Endometrium (tissue), 2 donors: ENCODE data around the gene ANK3.
"Not testable (repeated sequence)": the region's sequence is repeated elsewhere in the genome, so short reads cannot be mapped to it uniquely, and the experiment has no call there.

Experiments
- FAIRE-seq: peaks from 2 replicates; lab custom pipeline; 2012; peaks lifted over from hg19 to GRCh38; lab: Jason Lieb, UNC
- donor health status: control.
- donor health status: control.

ANK3 gene

DNA sequence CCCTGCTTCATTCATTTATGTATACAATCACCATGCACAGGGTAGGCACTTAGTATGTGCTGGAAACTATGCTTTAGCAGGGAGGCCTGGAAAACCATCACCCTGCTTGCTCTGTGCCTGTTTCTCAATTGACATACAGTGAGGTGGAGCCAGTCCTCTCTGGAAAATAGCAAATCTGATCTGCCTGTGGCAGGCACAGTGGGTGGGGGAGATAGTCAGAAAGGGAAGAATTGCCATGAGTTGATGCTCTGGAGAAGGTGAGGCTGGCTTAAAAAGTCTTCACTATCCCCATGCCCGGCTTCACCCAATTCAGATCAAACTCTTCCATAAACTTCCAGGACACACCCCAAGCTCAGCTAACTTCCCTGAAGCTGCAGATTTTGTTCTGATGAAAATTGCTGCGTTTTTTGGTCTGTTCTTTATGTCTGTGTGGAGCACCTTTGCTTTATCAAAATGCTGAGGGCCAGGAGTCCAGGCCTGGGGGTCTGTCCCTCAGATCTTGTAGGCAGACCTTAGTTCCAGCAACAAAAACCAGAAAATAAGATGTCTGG is 84.8 kb downstream of the ANK3 start:
- FAIRE-seq, result no peak

DNA sequence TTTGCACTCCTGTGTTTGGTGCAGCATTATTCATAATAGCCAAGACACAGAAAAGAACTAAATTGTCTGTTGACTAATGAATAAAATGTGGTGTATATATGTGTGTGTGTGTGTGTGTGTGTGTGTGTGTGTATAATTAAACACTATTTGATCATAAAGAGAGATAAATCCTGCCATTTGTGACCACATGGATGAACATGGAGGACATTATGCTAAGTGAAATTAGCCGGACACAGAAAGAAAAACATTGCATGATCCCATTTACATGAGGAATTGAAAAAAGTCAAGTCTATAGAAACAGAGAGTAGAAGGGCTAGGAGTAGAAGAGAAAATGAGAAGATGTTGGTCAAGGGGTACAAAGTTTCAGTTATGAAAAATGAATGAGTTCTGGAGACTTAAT is 85.9 kb downstream of the ANK3 start:
- FAIRE-seq, result no peak

DNA sequence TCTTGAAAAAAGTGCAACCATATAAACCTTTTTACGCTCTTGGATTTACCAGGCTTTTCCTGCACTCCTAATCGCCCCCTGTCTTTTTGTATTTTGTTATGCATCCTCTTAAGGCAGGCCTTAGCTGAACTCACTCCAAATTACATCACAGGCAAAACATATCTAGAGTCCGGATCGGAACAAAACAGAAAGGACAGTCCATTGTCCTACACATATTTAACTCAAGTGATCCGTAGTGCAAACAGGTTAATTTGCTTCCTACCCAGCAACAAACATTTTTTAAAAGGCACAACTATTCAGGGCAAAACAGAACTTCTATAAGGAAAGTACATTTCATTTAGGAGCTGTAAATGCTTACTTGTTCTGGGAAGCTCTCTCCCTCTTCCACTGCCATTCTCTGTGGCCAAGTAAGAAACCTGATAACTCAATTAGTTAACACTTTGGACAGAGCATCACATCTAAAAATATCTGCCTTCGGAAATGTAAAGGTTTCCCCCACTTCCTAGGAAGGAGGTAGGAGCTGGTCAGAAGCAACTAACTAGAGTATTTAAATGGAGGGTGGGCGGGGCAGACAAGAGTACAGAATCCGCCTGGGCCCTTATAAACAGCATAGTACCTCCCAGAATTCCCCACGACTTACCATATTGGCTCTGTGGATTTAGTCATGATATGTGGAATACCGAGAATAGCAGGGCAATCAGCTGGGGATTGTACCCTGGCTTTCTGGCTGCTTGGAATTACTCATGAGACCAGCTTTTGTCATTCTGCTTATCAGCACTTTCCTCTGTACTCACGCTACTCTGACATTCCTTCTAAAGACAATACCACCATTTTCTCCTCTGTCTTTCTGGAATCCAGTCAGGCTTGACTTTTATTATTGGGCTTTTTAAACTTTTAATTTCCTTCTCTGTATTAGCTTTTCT is 89.5 kb downstream of the ANK3 start:
- no peak for FAIRE-seq

DNA sequence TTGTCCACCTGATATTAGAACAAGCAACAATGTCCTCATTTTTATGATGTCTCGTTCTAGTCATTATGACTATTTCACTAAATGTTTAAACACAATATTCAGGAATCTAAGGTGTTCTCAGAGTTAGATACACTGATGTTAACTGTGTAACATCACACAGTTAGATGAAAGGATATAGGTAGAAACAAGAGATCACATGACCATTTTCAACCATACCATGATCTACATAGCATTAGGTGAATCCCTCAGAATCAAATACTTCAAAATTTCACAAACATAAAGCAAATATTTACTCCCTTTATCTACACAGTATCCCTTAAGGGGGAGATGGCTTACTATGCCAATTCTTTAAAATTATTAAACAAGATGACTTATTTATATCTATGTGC is 90.3 kb downstream of the ANK3 start:
- FAIRE-seq, result no peak

DNA sequence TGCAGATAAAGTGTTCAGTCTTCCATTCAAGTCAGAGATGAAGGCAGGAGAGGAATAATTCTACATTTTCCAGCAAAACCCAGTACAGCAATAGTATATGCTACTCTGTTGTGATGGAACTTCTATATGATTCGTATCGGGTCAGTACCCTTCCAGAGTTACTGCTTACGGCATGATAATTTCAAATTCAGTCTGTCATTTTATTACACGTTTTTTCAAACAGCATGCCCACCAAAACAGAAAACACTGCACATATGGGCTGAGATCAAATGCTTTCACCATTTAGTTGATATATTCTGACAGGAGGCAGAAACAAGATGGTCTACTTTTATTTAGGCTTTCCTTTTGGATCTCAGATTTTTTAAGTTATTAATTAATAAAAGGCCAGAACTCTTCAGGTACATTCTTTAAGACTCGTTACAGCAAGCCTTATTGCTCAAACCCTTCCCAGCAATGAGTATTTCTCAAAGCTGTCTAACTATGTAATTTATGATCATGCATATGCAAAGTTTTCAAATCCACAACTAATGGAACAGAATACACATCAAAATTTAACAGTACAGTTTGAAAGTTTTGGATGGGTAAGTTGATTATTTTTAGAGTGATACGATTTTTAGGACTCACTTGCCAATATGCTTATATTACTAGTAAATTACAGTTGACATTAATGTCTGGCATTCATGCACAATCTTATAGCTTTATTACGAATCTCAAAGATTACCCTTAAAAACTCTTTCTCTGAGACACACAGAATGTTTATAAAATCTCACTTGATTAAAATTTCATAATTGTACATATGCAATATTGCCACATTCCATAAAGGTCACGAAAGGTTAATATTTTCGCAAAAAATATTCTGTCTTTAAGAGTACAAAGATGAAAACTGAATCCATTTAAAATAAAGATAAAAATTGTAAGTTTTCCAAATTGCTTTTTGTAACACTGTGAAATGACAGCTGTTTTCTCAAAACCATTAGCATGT is 91.0 kb downstream of the ANK3 start:
- FAIRE-seq, result peak; percentile 23

DNA sequence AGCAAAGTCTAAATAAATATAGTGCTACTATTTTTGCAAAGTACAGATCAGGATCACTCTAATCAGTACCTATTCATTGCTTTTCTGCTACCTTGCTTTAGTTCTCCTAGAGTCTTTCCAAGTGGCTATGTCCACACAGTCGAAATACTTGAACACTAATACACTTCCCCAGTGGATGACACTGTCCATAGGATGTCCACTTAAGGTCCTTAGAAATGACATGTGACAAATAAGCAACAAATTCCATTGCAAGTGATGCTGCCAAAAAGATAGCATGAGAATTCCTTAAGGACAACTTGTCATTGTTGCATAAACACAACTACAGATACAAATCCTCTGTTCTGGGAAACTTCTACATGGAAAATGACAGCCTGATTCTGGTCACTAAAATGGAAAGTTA is 93.6 kb downstream of the ANK3 start:
- no peak for FAIRE-seq

DNA sequence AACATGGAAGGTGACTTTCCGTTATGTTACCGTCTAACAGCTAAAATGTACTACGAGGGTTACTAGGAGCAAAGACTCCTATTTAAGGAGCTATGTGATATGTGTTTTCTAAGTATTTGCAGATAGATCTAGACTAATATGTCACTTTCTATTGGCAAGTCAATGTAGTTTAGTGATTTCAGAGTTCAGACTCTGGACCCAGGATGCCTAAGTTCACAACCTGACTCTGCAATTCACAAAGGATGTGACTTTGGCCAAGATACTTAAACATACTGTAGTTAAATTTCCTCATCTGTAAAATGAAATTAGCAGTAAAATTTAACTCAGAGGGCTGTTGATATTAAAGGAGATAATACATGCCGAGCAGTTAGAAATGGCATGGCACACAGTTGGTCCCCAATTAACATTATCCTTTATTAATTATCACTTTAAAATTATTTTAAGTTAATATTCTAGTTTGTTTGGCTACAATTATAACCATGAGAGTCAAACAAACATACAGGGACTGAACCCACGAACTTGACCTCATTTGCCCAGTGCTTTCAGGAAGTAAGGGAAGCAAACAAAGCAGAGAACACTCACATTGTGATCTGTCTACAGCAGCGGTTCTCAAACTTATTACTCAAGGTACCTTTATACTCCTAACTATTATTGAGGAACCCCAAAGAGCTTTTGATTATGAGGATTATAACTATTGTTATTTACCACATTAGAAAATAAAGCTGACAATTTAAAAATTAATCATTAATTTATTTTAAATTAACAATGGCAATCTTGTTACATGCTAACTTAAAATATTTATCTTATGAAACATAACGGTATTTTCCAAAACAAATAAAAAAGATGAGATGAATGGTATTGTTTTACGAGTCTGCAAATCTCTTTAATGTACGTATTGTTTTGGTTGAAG is 94.4 kb downstream of the ANK3 start:
- FAIRE-seq, result no peak

DNA sequence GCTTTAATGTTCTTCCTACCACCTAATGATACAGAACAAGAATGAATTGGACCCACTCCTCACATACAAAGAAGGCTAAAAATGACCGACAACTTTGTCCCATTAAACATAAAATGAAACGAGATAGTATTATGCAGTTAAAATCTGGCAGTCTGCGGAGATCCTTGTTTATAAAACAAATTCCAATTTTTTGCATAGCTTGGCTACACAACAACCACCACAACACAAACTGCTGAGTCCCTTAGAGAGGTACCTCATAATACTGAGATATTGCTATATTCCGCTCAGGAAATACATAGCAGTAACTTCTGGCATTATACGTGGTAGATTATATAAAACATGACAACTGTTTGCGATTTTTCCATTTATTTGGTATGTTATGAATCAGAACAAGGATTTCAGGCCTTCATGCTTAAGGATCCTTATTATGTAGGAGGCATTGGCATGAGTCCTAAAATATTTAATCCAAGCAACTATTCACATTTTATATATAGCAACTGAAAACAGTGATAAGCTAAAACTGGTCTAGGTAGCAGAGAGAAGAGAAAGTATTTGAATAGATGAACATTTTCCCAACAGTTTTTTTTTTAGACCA is 96.0 kb downstream of the ANK3 start:
- FAIRE-seq, result no peak

DNA sequence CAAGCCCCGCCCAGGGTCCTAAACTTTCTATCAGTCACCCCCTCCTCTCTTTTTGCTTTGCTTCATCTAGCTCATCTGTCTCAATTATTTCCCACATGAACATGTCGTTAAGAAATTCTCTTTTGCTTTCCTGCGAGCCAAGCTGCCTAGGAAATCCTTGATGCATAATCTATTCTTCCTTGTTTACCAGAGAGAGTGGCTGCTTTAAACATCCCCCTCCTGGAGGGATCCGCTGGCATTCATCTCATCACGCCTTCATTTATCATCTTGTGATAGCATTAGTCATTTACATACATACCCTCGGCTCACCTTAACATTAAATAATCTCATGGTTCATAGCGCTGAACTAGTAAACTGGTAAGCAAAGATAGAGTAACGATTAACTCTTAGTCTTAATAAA is 96.7 kb downstream of the ANK3 start:
- FAIRE-seq, result no peak

DNA sequence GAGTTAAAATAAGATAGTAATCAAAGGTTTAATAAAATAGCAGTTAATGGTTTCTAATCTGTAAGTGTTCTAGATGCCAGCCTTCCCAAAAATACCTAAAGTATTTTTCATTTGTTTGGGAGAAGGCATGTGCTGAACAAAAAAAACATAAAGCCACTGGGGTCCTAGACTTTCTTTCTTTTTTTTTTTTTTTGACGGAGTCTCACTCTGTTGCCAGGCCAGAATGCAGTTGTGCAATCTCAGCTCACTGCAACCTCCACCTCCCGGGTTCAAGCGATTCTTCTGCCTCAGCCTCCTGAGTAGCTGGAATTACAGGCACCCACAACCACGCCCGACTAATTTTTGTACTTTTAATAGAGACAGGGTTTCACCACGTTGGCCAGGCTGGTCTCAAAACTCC is 97.1 kb downstream of the ANK3 start:
- FAIRE-seq, result not testable (repeated sequence)

DNA sequence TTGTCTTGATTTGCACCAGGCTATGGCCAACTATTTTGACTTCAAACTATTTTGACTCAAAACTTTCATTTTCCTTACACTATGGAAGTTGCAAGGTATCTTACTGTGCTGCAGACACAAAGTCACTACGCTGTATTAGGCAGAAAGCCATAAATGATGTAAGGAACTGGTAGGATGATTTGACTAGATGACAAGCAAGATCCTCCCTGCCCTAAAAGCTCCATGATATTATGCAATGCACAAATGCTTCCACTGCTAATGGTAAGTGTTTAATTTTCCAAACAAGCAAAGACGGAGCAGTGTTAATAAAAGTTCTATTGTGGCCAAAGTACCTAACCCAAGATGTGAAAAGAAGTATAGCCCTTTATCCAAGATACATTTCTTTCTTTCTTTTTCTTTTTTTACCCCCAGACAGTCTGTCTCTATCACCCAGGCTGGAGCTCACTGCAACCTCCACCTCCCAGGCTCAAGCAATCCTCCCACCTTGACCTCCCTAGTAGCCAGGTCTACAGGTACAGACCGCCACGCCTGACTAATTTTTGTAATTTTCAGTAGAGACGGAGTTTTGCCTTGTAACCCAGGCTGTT is 98.2 kb downstream of the ANK3 start:
- FAIRE-seq, result no peak

DNA sequence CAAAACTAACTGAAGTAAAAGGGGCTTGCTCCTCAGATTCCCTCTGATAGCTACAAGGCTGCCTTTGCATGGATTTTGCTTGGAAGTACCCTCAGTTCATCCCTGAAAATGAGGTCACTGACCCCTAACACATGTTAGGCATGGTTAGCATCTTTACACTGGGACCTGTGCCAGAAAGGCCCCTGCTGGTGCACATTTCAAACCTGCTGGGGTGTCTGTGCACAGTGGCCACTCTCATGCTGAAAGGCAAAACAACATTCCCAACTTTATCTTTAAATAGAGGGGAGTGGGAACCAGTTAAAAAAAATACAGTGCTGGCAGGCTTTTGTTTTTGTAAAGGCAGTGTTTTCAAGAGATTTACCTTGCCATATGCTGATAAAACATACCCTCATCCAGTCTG is 99.1 kb downstream of the ANK3 start:
- no peak for FAIRE-seq

DNA sequence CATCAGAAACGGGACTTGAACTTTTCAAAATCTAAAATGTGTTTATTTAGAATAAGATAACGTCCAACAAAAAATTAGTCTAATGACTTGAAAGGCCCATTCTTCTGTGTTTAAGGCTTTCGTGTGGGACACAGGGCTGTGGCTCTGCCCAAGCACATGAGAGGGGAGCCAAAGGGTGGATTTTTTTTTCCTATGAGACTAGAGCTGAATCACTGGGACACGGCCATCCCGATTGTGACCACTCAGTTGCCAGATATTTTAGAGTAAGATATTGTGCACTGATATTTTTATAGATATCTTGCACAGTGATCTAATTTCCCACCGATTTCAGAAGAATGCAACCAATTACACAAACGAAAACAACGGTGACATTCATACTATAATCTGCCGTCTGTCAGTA is 99.9 kb downstream of the ANK3 start:
- FAIRE-seq, result no peak

DNA sequence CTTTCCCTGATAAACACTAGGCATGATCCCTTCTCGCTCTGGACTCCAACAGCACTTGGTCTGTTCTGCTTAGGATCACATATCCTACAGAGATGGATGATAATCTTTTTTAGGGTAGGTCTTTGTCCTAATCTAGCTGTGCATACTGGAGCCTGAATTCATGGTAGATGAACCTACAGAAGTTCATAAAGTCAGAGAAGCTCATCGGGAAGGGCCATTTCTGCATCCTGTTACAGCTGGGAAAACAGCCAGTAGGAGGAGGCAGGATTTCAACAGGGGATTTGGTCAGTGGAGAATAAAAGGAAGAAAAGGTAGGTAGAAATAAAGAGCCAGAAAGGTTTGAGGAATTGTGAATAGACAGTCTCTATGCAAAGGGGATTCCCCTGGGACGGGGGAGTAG is 101.4 kb downstream of the ANK3 start:
- no peak for FAIRE-seq

DNA sequence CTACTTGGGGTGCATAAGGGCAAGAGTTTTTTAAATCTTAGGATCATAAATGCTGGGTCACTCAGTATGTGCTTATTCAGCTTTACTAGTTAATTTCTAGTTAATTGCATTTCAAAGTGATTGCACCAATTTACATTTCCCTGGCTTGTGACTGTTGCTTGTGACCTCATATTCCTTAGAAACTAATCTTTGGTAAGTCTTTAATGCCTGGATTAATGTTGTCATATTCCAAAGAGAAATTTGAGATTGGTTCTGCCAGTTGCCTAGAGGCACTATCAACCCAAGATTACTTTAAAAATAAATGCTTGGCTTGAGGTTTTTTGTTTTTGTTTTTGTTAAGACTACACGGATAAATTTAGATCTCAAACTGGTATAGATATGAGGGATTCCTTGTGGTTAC is 103.1 kb downstream of the ANK3 start:
- no peak for FAIRE-seq

DNA sequence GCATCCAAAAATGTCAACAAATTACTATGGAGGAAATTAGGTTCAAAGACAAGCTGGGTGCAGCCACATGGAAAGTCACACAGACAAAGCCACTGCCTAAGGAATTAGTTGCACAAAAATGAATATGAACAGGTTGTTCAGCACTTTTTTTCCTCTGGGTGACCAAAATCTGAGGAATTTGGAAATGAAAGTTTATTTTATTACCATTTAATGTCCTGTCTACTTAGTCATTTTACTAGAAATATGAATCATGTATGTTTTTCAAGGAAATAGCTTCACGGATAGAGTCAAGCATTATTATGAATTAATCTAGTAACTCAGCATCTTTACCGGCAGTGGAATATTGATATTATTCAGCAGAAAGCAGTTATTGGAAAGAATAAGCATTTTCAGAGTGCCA is 106.3 kb downstream of the ANK3 start:
- FAIRE-seq, result no peak

DNA sequence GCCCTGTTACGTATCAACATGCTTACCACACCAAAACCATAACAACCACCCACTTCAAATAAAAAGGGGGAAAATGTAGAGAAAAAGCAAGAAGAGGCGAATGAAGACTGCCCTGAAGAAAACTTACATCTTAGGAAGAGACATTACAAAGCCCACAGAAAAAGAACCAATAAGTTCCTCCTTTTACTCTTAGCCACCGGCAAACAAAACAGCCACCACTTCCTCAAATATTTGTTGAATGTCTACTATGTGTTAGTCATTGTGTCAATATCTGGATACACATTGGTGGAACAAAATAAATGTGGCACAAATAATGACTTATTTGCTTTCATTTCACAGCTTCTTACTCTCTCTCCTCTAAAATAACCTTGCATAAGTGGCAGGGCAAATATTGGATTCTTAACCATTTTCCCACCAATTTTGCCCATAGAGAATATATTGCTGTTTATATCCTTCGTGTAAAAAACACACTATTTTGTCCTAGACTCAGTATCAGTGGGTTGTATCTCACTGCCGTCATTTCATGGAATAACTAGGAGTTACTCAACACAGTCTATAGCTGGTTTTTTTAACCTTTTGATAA is 106.8 kb downstream of the ANK3 start:
- FAIRE-seq, result no peak

DNA sequence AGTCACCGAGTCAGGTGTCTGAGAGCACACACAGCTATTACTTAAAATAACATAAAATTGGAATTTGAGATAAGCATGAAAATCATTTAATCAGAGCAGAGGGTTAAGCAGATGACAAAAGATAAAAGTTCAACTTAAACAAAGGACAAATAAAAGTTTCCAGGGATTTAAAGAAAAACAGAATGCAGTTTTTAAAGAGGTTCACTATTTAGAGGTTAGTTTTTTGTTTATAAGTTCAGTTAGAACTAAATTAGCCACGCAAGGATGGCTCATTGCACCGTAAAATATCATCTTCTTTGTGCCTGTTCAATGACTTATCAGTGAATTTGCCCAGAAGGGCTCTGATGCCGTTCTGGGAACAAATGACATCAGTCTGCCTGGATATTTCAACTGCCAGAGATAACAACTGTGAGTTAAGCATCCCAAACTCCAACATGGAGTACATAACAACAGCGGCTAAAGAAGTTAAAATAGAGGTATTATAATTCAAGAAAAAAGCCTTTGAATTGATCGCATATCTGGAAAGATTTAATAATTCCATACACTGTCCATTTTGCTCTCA is 107.8 kb downstream of the ANK3 start:
- no peak for FAIRE-seq

DNA sequence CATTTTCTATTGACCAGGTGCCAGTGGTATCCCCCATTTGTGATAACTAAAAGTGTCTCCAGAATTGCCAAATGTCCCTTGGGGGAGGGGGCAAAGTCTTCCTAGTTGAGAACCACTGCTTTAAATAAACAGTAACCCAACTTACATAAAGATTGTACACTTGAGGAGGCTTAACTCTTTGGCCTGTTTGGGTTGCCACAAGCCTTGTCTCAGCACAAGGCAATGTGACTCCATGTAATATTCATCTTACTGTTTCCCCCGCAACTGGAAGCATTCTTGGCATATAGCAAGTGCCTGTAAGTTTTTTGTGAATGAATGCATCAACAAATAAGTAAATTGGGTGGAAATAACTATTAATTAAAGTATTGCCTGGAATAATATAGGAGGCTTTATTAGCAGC is 108.3 kb downstream of the ANK3 start:
- FAIRE-seq, result no peak

DNA sequence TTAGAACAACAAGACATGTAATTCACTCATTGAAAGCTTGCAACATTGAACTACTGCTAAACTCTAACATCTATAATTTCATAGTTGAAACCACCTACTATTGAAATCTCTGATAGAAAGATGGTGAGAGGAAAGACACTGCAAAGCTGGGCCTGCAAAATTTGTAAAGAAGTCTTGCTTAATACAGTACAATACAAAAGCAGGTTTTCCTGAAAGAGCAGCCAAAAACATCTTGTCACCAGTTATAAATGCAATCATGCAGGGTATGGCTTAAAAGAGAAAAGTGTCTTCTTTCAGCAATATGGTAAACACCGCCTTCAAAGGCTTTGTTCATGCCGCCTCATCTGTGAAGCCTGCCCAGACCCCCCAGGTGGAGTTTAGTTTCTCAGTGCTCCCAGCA is 109.2 kb downstream of the ANK3 start:
- no peak for FAIRE-seq
